Calu3 (cell line): ENCODE measurements around the gene NSFL1C. TPM values are rescaled to one million over a fixed set of nuclear protein-coding genes. Genes with fewer than 3 reads are reported as not detected.

Experiments used
- BruUV-seq: library from RNA; stranded (reverse); fragments of 400-500 nt; replicated peaks from 2 replicates; lab custom pipeline; 2021; lab: Mats Ljungman, UMichigan
- CTCF ChIA-PET: fragments of 300-600 bp; sonication (Branson Sonifier 250); formaldehyde crosslinking; loops from one replicate; lab custom pipeline; 2022; ENCODE audit warnings: antibody characterized with exemption; lab: Charles Lee
- DNase-seq: peaks from one replicate; pipeline ENCODE4 v3.0.0; 2022
- H3K27ac Mint-ChIP-seq: one replicate; pipeline ENCODE4 v1.8.0; 2022; ENCODE audit warnings: mixed read lengths; ENCODE audit not compliant: unreplicated experiment
- H3K27me3 Mint-ChIP-seq: one replicate; pipeline ENCODE4 v1.8.0; 2022; ENCODE audit warnings: mixed read lengths; ENCODE audit not compliant: unreplicated experiment
- H3K36me3 Mint-ChIP-seq: one replicate; pipeline ENCODE4 v1.8.0; 2022; ENCODE audit warnings: mild to moderate bottlenecking, moderate library complexity, mixed read lengths; ENCODE audit not compliant: insufficient read depth, unreplicated experiment
- H3K4me1 Mint-ChIP-seq: one replicate; pipeline ENCODE4 v1.8.0; 2022; ENCODE audit warnings: mild to moderate bottlenecking, low read depth, mixed read lengths; ENCODE audit not compliant: unreplicated experiment
- H3K4me3 Mint-ChIP-seq: one replicate; pipeline ENCODE4 v1.8.0; 2022; ENCODE audit warnings: mild to moderate bottlenecking, low read depth, moderate library complexity, mixed read lengths; ENCODE audit not compliant: unreplicated experiment
- H3K9me3 Mint-ChIP-seq: one replicate; pipeline ENCODE4 v1.8.0; 2022; ENCODE audit warnings: low read depth, mixed read lengths; ENCODE audit not compliant: unreplicated experiment
- CTCF ChIP-seq: fragments of 200-600 bp; IDR thresholded peaks from one replicate; pipeline ENCODE4 v1.8.0; 2022; ENCODE audit warnings: antibody characterized with exemption; ENCODE audit not compliant: unreplicated experiment
- intact Hi-C: fragments of 100-400 bp; cut with micrococcal nuclease; formaldehyde crosslinking; loops from one replicate; pipeline ENCODE4 v1.10.0; 2022; ENCODE audit not compliant: unreplicated experiment
- total RNA-seq: library from RNA; stranded (reverse); gene quantifications from 2 replicates; pipeline ENCODE4 v1.2.3, GENCODE V29; 2022

The NSFL1C gene
- total RNA-seq, 1 experiment from 2014 or later, result 81.0 TPM

- DNase-seq, result no peak
- no peak overlapping the region for H3K27ac Mint-ChIP-seq
- peaks cover 12% of the 10 kb centered on the region for H3K4me1 Mint-ChIP-seq
- BruUV-seq, result no TSS peak
- H3K27me3 Mint-ChIP-seq, result peaks cover 11% of the 10 kb centered on the region
- H3K4me3 Mint-ChIP-seq, result peak overlapping the region; percentile 72
- peaks cover 23% of the 10 kb centered on the region for H3K36me3 Mint-ChIP-seq
- CTCF ChIA-PET, result no interaction called here
- no peak for TF ChIP-seq CTCF
- intact Hi-C loops, result no loop called here
- no peaks in the 10 kb centered on the region for H3K9me3 Mint-ChIP-seq
Measured at GRCh38 chr20:1392443-1392692, 74.3 kb downstream of the NSFL1C start.

Other genes with a start within 250 kb of the NSFL1C start
- not detected in 2 replicates for gene RAD21L1, start 240.8 kb downstream of the NSFL1C start, total RNA-seq
- 2.0 and 2.4 TPM in 2 replicates for gene SNPH, start 200.6 kb downstream of the NSFL1C start, total RNA-seq
- 8.2 and 18.9 TPM in 2 replicates for gene SDCBP2, start 137.7 kb downstream of the NSFL1C start, total RNA-seq
- gene FKBP1A, start 73.8 kb downstream of the NSFL1C start, total RNA-seq, result 166 and 173 TPM in 2 replicates
- 0.57 and 1.1 TPM in 2 replicates for gene SIRPB2, start 24.6 kb upstream of the NSFL1C start, total RNA-seq
- not detected in 2 replicates for gene SIRPD, start 90.9 kb upstream of the NSFL1C start, total RNA-seq
- gene SIRPB1, start 153.2 kb upstream of the NSFL1C start, total RNA-seq, result 3.3 and 3.4 TPM in 2 replicates
- not detected in 2 replicates for gene SIRPG, start 190.9 kb upstream of the NSFL1C start, total RNA-seq